Activated naive CD4-positive, alpha-beta T cell treated with Interleukin-2 at 50 U/mL for 16 hours (primary cell): ENCODE measurements around the gene SPATA25.
"Not testable (repeated sequence)": the region's sequence is repeated elsewhere in the genome, so short reads cannot be mapped to it uniquely, and the experiment has no call there.

Experiments used
- DNase-seq: peaks from one replicate; pipeline ENCODE4 v3.0.0-alpha.2; 2020

SPATA25 gene, protein sequence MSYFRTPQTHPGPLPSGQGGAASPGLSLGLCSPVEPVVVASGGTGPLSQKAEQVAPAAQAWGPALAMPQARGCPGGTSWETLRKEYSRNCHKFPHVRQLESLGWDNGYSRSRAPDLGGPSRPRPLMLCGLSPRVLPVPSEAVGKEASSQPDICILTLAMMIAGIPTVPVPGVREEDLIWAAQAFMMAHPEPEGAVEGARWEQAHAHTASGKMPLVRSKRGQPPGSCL

DNA sequence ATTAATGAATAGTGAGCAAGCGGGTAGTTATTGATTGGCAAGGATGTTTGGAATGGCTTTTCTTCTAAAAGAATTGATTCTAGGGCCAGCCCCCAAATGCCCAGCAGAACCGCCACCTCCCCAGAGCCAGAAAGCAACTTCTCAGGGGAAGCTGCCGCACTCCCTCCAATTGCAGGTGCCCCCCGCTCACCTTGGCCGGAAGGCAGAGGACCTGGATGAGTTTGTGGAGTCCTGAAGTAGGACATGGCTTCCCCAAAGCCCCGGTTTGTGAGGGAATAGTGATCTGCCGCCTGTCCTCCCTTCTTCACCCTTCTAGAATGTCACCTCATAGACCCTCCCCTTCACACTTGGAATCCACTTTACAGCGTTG lies at the start of gene SPATA25:
SPATA25 (minus strand) TSS at position 277 of the 370 bp plus-strand sequence; CDS start at position 245, 32 bp downstream.
- no peak for DNase-seq

DNA sequence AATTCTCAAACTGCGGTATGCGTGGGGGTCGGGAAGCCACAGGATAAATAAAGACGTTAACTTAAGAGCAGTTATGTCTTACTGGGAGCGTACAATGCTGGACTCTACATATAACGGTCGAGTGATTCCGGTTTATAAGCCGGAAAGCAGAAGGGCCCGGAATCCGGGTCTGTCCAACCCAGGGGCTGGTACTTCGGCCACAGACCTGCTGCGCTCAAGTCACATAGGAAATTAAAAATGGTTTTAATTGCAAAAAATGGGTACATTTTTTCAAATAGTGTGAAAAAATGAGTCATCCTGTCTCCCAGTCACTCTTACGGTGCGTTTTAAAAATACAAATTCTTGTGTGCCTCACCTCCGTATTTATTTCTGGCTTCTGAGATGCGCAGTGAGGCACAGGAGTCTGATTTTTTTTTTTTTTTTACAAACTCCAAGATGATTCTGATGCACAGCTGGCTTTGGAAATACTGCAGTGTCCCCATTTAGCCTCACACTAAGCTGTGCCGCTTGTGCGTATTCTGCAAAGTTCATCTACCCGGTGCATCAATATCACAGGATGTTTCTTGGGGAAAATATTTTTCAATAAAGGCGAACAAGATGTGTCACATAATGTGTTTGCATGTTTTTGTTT lies 48.1 kb upstream of the SPATA25 start:
- no peak for DNase-seq

DNA sequence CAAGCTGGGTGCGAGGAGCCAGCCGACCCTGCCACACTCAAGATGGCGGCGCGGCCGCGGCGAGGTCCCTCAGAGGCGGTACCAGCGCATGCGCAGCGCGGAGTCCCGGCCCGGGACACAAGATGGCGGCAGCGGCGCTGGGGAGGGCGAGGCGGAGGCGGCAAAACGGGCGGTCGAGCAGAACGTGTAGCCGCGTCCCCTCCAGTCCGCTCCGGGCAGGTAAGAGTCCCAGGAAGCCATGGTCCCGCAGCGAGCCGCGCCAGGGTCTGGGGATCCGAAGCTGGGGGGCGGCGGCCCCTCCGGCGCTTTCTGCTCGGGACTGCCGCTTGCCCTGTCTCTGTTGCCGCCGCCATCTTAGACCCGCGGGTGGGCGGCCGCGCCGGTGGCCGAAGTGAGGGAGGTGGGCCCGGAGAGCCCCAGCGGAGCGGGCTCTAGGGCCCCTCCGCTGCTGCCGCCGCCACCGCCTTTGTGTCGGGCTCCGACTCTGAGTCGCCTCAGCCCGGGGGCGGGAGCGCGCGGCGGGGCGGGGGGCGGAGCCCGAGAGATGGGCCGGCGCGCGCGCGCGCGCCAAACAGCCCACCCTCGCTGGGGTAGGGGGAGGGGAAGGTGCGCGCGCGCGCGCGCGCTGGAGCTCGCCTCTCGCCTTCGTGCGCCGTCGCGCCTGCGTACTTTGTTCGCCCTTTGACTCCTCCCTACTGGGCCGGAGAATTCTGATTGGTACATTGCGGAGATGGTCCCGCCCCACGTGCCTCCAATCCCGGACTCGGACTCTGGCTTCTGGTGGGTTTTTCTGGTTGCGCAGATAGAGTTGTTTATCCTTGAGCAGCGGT lies 47.4 kb upstream of the SPATA25 start, which contains the start of gene PCIF1:
PCIF1 (plus strand) TSS at position 98 of the 830 bp plus-strand sequence. CDS start 4,317 bp downstream, outside the sequence.
- DNase-seq, result peak; percentile 96

GRCh38 chr20:45934046-45934585 lies 46.7 kb upstream of the SPATA25 start:
- no peak for DNase-seq

DNA sequence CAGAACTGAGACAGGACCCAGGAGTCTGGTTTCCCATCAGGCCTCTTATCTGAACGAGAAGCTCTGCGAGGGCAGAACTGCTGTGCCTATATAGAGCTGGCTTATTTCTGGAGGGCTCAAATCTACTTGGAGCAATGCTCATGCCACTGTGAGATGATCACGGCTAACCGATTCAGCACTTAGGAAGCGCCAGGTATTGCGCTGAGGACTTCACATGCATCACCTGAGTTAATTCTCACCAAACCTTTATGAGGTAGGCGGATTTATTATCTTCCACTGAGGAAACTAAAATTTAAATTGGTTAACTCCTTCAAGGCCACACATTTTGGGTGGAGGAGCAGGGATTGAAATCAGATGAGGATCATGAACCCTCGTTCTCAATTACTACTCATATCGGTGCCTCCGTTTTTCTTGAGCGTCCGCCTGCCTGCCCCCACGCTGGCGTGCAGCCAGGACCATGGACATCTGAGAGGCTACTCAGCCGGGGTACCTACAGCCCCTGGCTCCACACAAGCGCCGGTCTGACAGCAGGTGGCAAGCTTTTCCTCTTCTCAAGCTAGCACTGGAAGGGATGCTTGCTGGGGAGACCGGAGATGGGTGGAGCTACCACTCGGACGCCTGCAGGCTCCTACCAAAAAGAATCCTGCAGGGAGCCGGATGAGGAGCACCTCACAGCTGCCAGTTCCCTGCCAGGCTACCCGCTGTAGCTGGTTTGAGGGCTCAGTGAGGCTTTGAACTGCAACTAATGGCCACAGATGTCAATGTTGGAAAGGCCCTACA lies 46.0 kb upstream of the SPATA25 start:
- DNase-seq, result peak; percentile 57

- DNase-seq, result not testable (repeated sequence)
Measured at GRCh38 chr20:45931680-45932079, 44.3 kb upstream of the SPATA25 start.

- DNase-seq, result no peak
Measured at GRCh38 chr20:45927071-45927878, 39.9 kb upstream of the SPATA25 start.

GRCh38 chr20:45926731-45927070 lies 39.3 kb upstream of the SPATA25 start:
- DNase-seq, result no peak

GRCh38 chr20:45925821-45926506 lies 38.5 kb upstream of the SPATA25 start:
- no peak for DNase-seq

GRCh38 chr20:45924391-45925261 lies 37.2 kb upstream of the SPATA25 start:
- DNase-seq, result no peak

- no peak for DNase-seq
Measured at GRCh38 chr20:45921337-45922189, 34.1 kb upstream of the SPATA25 start.

GRCh38 chr20:45920462-45921336 lies 33.3 kb upstream of the SPATA25 start:
- DNase-seq, result no peak

GRCh38 chr20:45919542-45920399 lies 32.3 kb upstream of the SPATA25 start:
- no peak for DNase-seq

DNA sequence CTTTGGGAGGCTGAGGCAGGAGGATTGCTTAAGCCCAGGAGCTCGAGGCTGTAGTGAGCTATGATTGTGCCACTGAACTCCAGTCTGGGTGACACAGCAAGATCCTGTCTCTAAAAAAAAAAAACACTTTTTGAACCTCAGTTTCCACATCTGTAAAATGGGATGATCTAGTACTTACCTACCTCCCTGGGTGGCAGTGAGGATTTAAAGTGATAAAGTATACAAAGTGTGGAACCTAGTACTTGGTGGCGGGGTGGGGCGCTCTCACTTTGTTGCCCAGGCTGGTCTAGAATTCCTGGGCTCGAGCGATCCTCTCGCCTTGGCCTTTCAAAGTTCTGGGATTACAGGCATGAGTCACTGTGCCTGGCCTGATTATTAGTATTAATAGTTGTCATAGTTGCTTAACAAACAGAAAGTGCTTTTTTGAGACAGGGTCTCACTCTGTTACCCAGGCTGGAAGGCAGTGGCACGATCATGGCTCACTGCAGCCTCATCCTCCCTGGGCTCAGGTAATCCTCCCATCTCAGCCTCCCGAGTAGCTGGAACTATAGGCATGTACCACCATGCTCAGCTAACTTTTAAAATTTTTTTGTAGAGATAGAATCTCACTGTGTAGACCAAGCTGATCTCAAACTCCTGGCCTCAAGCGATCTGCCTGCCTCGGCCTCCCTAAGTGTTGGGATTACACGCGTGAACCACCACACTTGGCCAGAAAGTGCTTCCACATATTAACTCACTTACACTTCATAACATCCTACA lies 31.5 kb upstream of the SPATA25 start:
- no peak for DNase-seq

DNA sequence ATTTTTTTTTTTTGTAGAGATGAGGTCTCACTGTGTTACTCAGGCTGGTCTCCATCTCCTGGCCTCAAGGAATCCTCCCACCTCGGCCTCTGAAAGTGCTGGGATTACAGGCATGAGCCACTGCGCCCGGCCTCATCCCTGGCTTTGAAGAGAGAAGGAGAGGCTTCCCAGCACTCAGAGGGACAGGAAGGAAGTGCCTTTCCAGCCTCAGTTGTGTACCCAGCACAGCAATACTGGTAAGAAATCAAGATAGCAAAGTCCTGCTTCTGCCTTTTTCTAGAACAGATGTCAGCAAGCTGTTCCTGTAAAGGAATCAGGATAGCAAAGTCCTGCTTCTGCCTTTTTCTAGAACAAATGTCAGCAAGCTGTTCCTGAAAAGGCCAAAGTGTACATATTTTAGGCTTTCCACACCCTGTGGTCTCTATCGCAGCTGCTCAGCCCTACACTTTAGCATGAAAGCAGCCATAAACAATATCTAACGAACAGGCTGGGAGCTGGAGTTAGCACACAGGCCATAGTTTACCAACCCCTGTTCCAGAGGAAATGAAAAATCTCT lies 30.8 kb upstream of the SPATA25 start:
- DNase-seq, result no peak

GRCh38 chr20:45917790-45918141 lies 30.3 kb upstream of the SPATA25 start:
- DNase-seq, result no peak
